GM18526 (cell line): ENCODE results near the gene RIC3.

Experiments used
- POLR2A ChIP-seq: IDR thresholded peaks from 3 replicates; pipeline ENCODE4 v1.6.1; 2011; ENCODE audit not compliant: insufficient read length; ENCODE audit errors: extremely low read depth

Gene RIC3

GRCh38 chr11:8201644-8202365, 33.0 kb upstream of the RIC3 start:
- TF ChIP-seq POLR2A = no peak

GRCh38 chr11:8199676-8200075, 30.9 kb upstream of the RIC3 start:
- TF ChIP-seq POLR2A = no peak

- no peak for TF ChIP-seq POLR2A
Measured at GRCh38 chr11:8196749-8197148, 27.9 kb upstream of the RIC3 start.

- no peak for TF ChIP-seq POLR2A
Measured at GRCh38 chr11:8194956-8195355, 26.1 kb upstream of the RIC3 start.

GRCh38 chr11:8192896-8193209, 24.0 kb upstream of the RIC3 start:
- no peak for TF ChIP-seq POLR2A

- TF ChIP-seq POLR2A = no peak
Measured at GRCh38 chr11:8192016-8192895, 23.4 kb upstream of the RIC3 start.

- TF ChIP-seq POLR2A = no peak
Measured at GRCh38 chr11:8190431-8190830, 21.6 kb upstream of the RIC3 start.

- no peak for TF ChIP-seq POLR2A
Measured at GRCh38 chr11:8186429-8186828, 17.6 kb upstream of the RIC3 start.

GRCh38 chr11:8183111-8183510, 14.3 kb upstream of the RIC3 start:
- TF ChIP-seq POLR2A = no peak

- no peak for TF ChIP-seq POLR2A
Measured at GRCh38 chr11:8180469-8180868, 11.6 kb upstream of the RIC3 start.

GRCh38 chr11:8178297-8178696, 9.5 kb upstream of the RIC3 start:
- no peak for TF ChIP-seq POLR2A

- no peak for TF ChIP-seq POLR2A
Measured at GRCh38 chr11:8177136-8177535, 8.3 kb upstream of the RIC3 start.

- TF ChIP-seq POLR2A = no peak
Measured at GRCh38 chr11:8167796-8168195, 1.0 kb downstream of the RIC3 start.

GRCh38 chr11:8164746-8165145, 4.1 kb downstream of the RIC3 start:
- TF ChIP-seq POLR2A = no peak

- no peak for TF ChIP-seq POLR2A
Measured at GRCh38 chr11:8156877-8157276, 11.9 kb downstream of the RIC3 start.

- no peak for TF ChIP-seq POLR2A
Measured at GRCh38 chr11:8149726-8150125, 19.1 kb downstream of the RIC3 start.
